Mesenchymal stem cell (in vitro differentiated cells and primary cell): ENCODE data around the gene HCLS1.

ENCODE experiments used
- DNase-seq: peaks from one replicate; pipeline ENCODE4 v3.0.0-alpha.2; 2013
- H2AFZ ChIP-seq: one replicate; pipeline ENCODE4 v1.6.1; 2013; ENCODE audit warnings: low read depth, mild to moderate bottlenecking, control low read depth, inconsistent platforms, low read length, moderate library complexity
- H2AK5ac ChIP-seq: 2 replicates; pipeline ENCODE4 v1.6.1; 2013; ENCODE audit warnings: low read length, moderate library complexity, mild to moderate bottlenecking, inconsistent platforms; ENCODE audit not compliant: severe bottlenecking
- H2BK120ac ChIP-seq: one replicate; pipeline ENCODE4 v1.6.1; 2013; ENCODE audit warnings: low read depth, mild to moderate bottlenecking, inconsistent platforms, low read length, moderate library complexity
- H2BK12ac ChIP-seq, 2 experiments: one replicate each; pipeline ENCODE4 v1.6.1; 2013; ENCODE audit warnings: inconsistent platforms in 2 of 2, low read length in 2 of 2, mild to moderate bottlenecking in 2 of 2, moderate library complexity in 2 of 2, control low read depth in 1 of 2
- H2BK15ac ChIP-seq: one replicate; pipeline ENCODE4 v1.6.1; 2013; ENCODE audit warnings: mild to moderate bottlenecking, low read depth, inconsistent platforms; ENCODE audit not compliant: poor library complexity, severe bottlenecking
- H2BK5ac ChIP-seq: 2 replicates; pipeline ENCODE4 v1.6.1; 2013; ENCODE audit warnings: low read depth, mild to moderate bottlenecking, low read length, control low read depth, inconsistent platforms; ENCODE audit not compliant: poor library complexity, severe bottlenecking
- H3K14ac ChIP-seq, 2 experiments: one replicate each; pipeline ENCODE4 v1.6.1; 2013; ENCODE audit warnings: inconsistent platforms in 2 of 2, low read length in 2 of 2, control low read depth in 1 of 2, mild to moderate bottlenecking in 1 of 2, moderate library complexity in 1 of 2
- H3K18ac ChIP-seq, 2 experiments: one replicate each; pipeline ENCODE4 v1.6.1; 2013; ENCODE audit warnings: inconsistent platforms in 2 of 2, low read length in 2 of 2, control low read depth in 1 of 2, low read depth in 1 of 2, mild to moderate bottlenecking in 1 of 2
- H3K23ac ChIP-seq, 2 experiments: one replicate each; pipeline ENCODE4 v1.6.1; 2013; ENCODE audit warnings: inconsistent platforms in 2 of 2, low read length in 2 of 2, mild to moderate bottlenecking in 2 of 2, moderate library complexity in 2 of 2, control low read depth in 1 of 2
- H3K27ac ChIP-seq: 2 replicates; pipeline ENCODE4 v1.5.1; 2013; ENCODE audit warnings: mild to moderate bottlenecking, moderate library complexity, low read length, control low read depth, inconsistent platforms; ENCODE audit not compliant: poor library complexity, severe bottlenecking
- H3K27me3 ChIP-seq, 2 experiments: 2 replicates each; pipeline versions ENCODE4 v1.6.1 to v1.7.0; 2013; ENCODE audit warnings: low read length in 2 of 2, mild to moderate bottlenecking in 2 of 2, moderate library complexity in 2 of 2, control low read depth in 1 of 2, inconsistent platforms in 1 of 2; ENCODE audit not compliant: control insufficient read depth in 1 of 2, insufficient read depth in 1 of 2
- H3K36me3 ChIP-seq, 2 experiments: 2 replicates each; pipeline versions ENCODE4 v1.6.1 to v1.7.0; 2013; ENCODE audit warnings: low read length in 2 of 2, control low read depth in 1 of 2, inconsistent platforms in 1 of 2, low read depth in 1 of 2, mild to moderate bottlenecking in 1 of 2; ENCODE audit not compliant: insufficient read depth in 2 of 2, control insufficient read depth in 1 of 2
- H3K4ac ChIP-seq, 2 experiments: one replicate each; pipeline ENCODE4 v1.6.1; 2013; ENCODE audit warnings: inconsistent platforms in 2 of 2, low read length in 2 of 2, mild to moderate bottlenecking in 2 of 2, moderate library complexity in 2 of 2, control low read depth in 1 of 2, low read depth in 1 of 2
- H3K4me1 ChIP-seq: 2 replicates; pipeline ENCODE4 v1.6.1; 2013; ENCODE audit warnings: low read depth, low read length, control low read depth; ENCODE audit not compliant: control insufficient read depth, insufficient read depth
- H3K4me2 ChIP-seq: 2 replicates; pipeline ENCODE4 v1.6.1; 2013; ENCODE audit warnings: low read length, mild to moderate bottlenecking, inconsistent platforms; ENCODE audit not compliant: poor library complexity, severe bottlenecking
- H3K4me3 ChIP-seq, 2 experiments: 2 replicates each; pipeline versions ENCODE4 v1.5.1 to v1.7.0; 2013; ENCODE audit warnings: low read length in 2 of 2, mild to moderate bottlenecking in 2 of 2, control low read depth in 1 of 2, low read depth in 1 of 2; ENCODE audit not compliant: insufficient read depth in 1 of 2
- H3K79me1 ChIP-seq: replicated peaks from 2 replicates; pipeline ENCODE4 v1.6.1; 2013; ENCODE audit warnings: mild to moderate bottlenecking, control low read depth, low read length, inconsistent platforms; ENCODE audit not compliant: poor library complexity, severe bottlenecking
- H3K9ac ChIP-seq: 2 replicates; pipeline ENCODE4 v1.7.0; 2013; ENCODE audit warnings: mild to moderate bottlenecking, low read length, moderate library complexity
- H3K9me3 ChIP-seq: 2 replicates; pipeline ENCODE4 v1.7.0; 2013; ENCODE audit warnings: mild to moderate bottlenecking, low read length; ENCODE audit not compliant: control insufficient read depth
- H4K8ac ChIP-seq: one replicate; pipeline ENCODE4 v1.6.1; 2013; ENCODE audit warnings: inconsistent platforms, mild to moderate bottlenecking, low read length, moderate library complexity
- H4K91ac ChIP-seq: one replicate; pipeline ENCODE4 v1.6.1; 2013; ENCODE audit warnings: mild to moderate bottlenecking, low read length, inconsistent platforms
- WGBS: methylation state at CpG from one replicate; pipeline ENCODE4 v1.1.7; 2013; ENCODE audit warnings: mixed read lengths; 5-methylcytosine and 5-hydroxymethylcytosine counted together

HCLS1 gene

DNA sequence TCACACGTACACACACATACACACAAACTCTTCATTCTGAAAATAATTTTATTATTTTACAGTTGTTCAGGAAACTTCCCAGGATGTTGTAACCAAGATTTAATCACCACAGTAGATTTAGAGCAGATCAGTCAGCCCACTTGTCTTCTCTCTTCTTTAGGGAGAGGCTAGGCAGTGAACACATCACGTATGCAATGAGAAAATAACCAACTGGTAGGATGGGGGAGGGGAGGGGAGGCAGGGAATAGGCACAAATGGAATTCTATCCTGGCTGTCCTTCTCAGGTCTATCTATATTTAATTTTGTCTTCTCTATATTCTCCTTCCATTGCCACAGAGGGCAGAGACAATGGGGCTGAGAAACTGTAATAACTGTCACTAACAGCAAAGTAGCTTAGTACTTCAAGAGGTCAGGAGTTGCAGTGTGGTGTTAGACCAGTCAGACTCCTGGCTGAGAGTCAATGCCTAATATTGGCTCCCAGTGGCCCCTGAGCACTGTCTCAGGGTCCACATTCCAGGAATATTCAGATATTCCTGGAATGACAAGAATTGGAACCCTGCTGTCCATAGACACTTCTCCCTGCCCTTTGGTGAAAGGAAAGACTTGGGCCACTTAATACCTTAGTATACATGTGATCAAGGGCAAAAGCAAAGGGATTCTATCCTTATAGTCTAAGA lies 2.6 kb upstream of the HCLS1 start:
- Histone ChIP-seq H3K23ac (no peak overlapping the region), H2AFZ (no peak overlapping the region), H3K27me3 (no peaks in the 10 kb centered on the region), H3K4ac (no peak overlapping the region), H3K9ac (no peak overlapping the region), H3K18ac (no peak overlapping the region), H2BK5ac (no peak overlapping the region), H3K4me3 (no peak overlapping the region), H3K79me1 (peaks cover 3% of the 10 kb centered on the region), H3K14ac (no peak overlapping the region), H3K9me3 (no peaks in the 10 kb centered on the region), H2AK5ac (no peak overlapping the region), H3K36me3 (peaks cover 33 to 68% of the 10 kb centered on the region in 2 experiments), H3K27ac (no peak overlapping the region), H2BK120ac (no peak overlapping the region), H4K91ac (no peak overlapping the region), H4K8ac (no peak overlapping the region), H2BK15ac (no peak overlapping the region), H2BK12ac (no peak overlapping the region), H3K4me2 (no peak overlapping the region), H3K4me1 (no peaks in the 10 kb centered on the region)
- DNase-seq = no peak
- WGBS = 100% methylated on average over 1 of the region's 2 CpGs

DNA sequence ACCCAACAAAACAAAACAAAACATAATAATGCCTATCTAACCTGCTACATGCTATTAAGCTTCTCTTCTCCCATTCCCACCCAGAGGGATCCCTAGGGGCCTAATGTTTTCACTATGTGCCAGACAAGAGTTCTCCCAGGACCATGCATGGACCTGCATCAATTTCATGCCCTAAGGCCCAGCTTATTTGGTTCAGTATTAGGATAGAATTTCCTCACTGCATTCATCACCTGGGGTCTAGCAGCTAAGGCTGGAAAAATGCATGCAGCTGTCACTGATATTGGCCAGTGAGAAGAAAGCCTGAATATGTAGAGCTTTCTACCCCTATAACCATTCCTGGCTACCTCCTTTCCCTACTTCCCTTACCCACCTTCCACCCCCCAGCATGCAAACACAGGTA lies 2.0 kb upstream of the HCLS1 start:
- Histone ChIP-seq H2AFZ (no peak overlapping the region), H3K18ac (no peak overlapping the region), H3K4me3 (no peak overlapping the region), H3K27ac (no peak overlapping the region), H3K14ac (no peak overlapping the region), H3K36me3 (peaks cover 31 to 64% of the 10 kb centered on the region in 2 experiments), H2AK5ac (no peak overlapping the region), H3K4me1 (no peaks in the 10 kb centered on the region), H3K23ac (no peak overlapping the region), H4K8ac (no peak overlapping the region), H3K9me3 (no peaks in the 10 kb centered on the region), H3K4me2 (no peak overlapping the region), H4K91ac (no peak overlapping the region), H2BK120ac (no peak overlapping the region), H3K79me1 (peaks cover 2% of the 10 kb centered on the region), H3K4ac (no peak overlapping the region), H2BK12ac (no peak overlapping the region), H3K27me3 (no peaks in the 10 kb centered on the region), H2BK5ac (no peak overlapping the region), H2BK15ac (no peak overlapping the region), H3K9ac (no peak overlapping the region)
- no peak for DNase-seq

DNA sequence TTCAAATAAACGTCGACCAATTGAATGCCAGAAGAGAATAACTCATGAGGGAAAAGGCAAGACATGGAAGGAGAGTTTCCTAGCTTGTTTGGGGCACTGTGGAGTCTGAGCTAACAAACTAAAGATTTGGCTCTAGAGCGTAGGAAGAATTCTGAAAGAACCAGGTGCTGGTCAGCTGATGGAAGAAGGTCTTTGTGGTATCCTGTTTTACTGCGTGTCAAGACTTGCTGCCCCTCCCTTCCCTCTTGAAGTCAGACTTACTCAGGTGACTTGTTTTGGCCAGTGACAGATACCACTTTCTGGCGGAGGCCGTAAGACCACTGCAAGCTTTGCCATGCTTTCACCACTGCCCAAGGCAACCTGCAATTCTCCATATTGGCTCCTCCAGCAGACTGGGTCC lies 673 bp upstream of the HCLS1 start:
- H4K91ac ChIP-seq = no peak overlapping the region
- no peaks in the 10 kb centered on the region for H3K4me1 ChIP-seq
- no peak overlapping the region for H2BK12ac ChIP-seq
- no peak overlapping the region for H2BK5ac ChIP-seq
- no peaks in the 10 kb centered on the region for H3K79me1 ChIP-seq
- H3K23ac ChIP-seq = no peak overlapping the region
- no peak overlapping the region for H4K8ac ChIP-seq
- H3K4me3 ChIP-seq = no peak overlapping the region
- no peak overlapping the region for H2BK15ac ChIP-seq
- H2AFZ ChIP-seq = no peak overlapping the region
- H3K18ac ChIP-seq = no peak overlapping the region
- H3K9me3 ChIP-seq = no peaks in the 10 kb centered on the region
- no peak overlapping the region for H3K9ac ChIP-seq
- H2AK5ac ChIP-seq = no peak overlapping the region
- peaks cover 28 to 50% of the 10 kb centered on the region in 2 experiments for H3K36me3 ChIP-seq
- 100% methylated on average over 6 of the region's 6 CpGs for WGBS
- H3K14ac ChIP-seq = no peak overlapping the region
- no peak overlapping the region for H2BK120ac ChIP-seq
- H3K27ac ChIP-seq = no peak overlapping the region
- H3K4ac ChIP-seq = no peak overlapping the region
- H3K27me3 ChIP-seq = no peaks in the 10 kb centered on the region
- no peak overlapping the region for H3K4me2 ChIP-seq
- no peak for DNase-seq

- Histone ChIP-seq H3K4me2 (no peak overlapping the region), H3K9ac (no peak overlapping the region), H3K4me3 (no peak overlapping the region), H2BK12ac (no peak overlapping the region), H3K9me3 (no peaks in the 10 kb centered on the region), H2BK120ac (no peak overlapping the region), H3K36me3 (peaks cover 15 to 32% of the 10 kb centered on the region in 2 experiments), H2BK15ac (no peak overlapping the region), H3K4ac (no peak overlapping the region), H2AFZ (no peak overlapping the region), H2BK5ac (no peak overlapping the region), H4K8ac (no peak overlapping the region), H4K91ac (no peak overlapping the region), H3K4me1 (no peaks in the 10 kb centered on the region), H3K23ac (no peak overlapping the region), H3K18ac (no peak overlapping the region), H3K27ac (no peak overlapping the region), H2AK5ac (no peak overlapping the region), H3K14ac (no peak overlapping the region), H3K79me1 (no peaks in the 10 kb centered on the region), H3K27me3 (no peaks in the 10 kb centered on the region)
- 100% methylated on average over 3 of the region's 3 CpGs for WGBS
- DNase-seq = no peak
These were observed 1.1 kb downstream of the HCLS1 start for GRCh38 chr3:121659586-121659985.
